A673 (cell line): Measurements from ENCODE around the gene EIF3D. TPM values are rescaled to one million over a fixed set of nuclear protein-coding genes. Genes with fewer than 3 reads are reported as not detected.

Experiments used
- BruUV-seq: library from RNA; stranded (reverse); fragments of 400-500 nt; replicated peaks from 2 replicates; lab custom pipeline; 2021; lab: Mats Ljungman, UMichigan
- CTCF ChIA-PET: fragments of 300-600 bp; sonication (Branson Sonifier 250); formaldehyde crosslinking; loops from one replicate; lab custom pipeline; 2022; ENCODE audit warnings: antibody characterized with exemption; lab: Charles Lee
- POLR2A ChIA-PET: fragments of 300-600 bp; sonication (Branson Sonifier 250); formaldehyde crosslinking; loops from one replicate; lab custom pipeline; 2022; ENCODE audit warnings: antibody characterized with exemption; ENCODE audit not compliant: low non-redundant PET; lab: Charles Lee
- DNase-seq: peaks from one replicate; pipeline ENCODE4 v3.0.0-alpha.2; 2015; ENCODE audit warnings: low spot score
- H3K27ac ChIP-seq: fragments of 200-600 bp; sonication (generic); 2 replicates; pipeline ENCODE4 v1.5.1; 2016; ENCODE audit warnings: mixed run types, low read depth, mild to moderate bottlenecking, mixed read lengths, antibody characterized with exemption, low read length; ENCODE audit not compliant: poor library complexity, severe bottlenecking
- H3K27me3 ChIP-seq: fragments of 200-600 bp; sonication (generic); replicated peaks from 2 replicates; pipeline ENCODE4 v1.6.1; 2017; ENCODE audit warnings: mixed run types, low read depth, mild to moderate bottlenecking, mixed read lengths, antibody characterized with exemption, low read length; ENCODE audit not compliant: insufficient read depth, poor library complexity
- H3K36me3 ChIP-seq: fragments of 200-600 bp; sonication (generic); 2 replicates; pipeline ENCODE4 v1.6.1; 2016; ENCODE audit warnings: mixed run types, mild to moderate bottlenecking, mixed read lengths, antibody characterized with exemption, low read length; ENCODE audit not compliant: insufficient read depth, poor library complexity, severe bottlenecking
- H3K4me1 ChIP-seq: fragments of 200-600 bp; sonication (generic); 2 replicates; pipeline ENCODE4 v1.6.1; 2017; ENCODE audit warnings: mixed run types, mild to moderate bottlenecking, mixed read lengths, antibody characterized with exemption, low read length; ENCODE audit not compliant: insufficient read depth, poor library complexity, severe bottlenecking
- H3K4me3 ChIP-seq: fragments of 200-600 bp; sonication (generic); 2 replicates; pipeline ENCODE4 v1.5.1; 2016; ENCODE audit warnings: low read depth, mixed run types, mild to moderate bottlenecking, mixed read lengths, low read length; ENCODE audit not compliant: poor library complexity, severe bottlenecking
- H3K9me3 ChIP-seq: fragments of 200-600 bp; sonication (generic); 2 replicates; pipeline ENCODE4 v1.6.1; 2016; ENCODE audit warnings: mixed run types, low read depth, mild to moderate bottlenecking, mixed read lengths, antibody characterized with exemption, low read length; ENCODE audit not compliant: poor library complexity, severe bottlenecking
- CTCF ChIP-seq: fragments of 300-800, 200-600 bp; sonication (generic); conservative IDR thresholded peaks from 2 replicates; pipeline ENCODE4 v1.5.1; 2017; ENCODE audit warnings: low read depth, mild to moderate bottlenecking, antibody characterized with exemption, low read length, moderate library complexity, mixed read lengths
- EZH2 ChIP-seq: fragments of 200-600 bp; sonication (generic); IDR thresholded peaks from 2 replicates; pipeline ENCODE4 v1.6.1; 2017; ENCODE audit warnings: borderline replicate concordance, low read depth, mild to moderate bottlenecking, mixed read lengths, antibody characterized with exemption, low read length; ENCODE audit not compliant: poor library complexity, severe bottlenecking
- intact Hi-C: fragments of 100-400 bp; cut with micrococcal nuclease; formaldehyde crosslinking; loops from one replicate; pipeline ENCODE4 v1.10.0; 2022; ENCODE audit not compliant: unreplicated experiment
- total RNA-seq: library from RNA; stranded (reverse); gene quantifications from 2 replicates; pipeline ENCODE4 v1.2.3, GENCODE V29; 2021

Gene EIF3D
- total RNA-seq, 1 experiment from 2014 or later = 249 TPM

- Histone ChIP-seq H3K4me3 (peak within 1 kb of the TSS; percentile 52), H3K9me3 (no peaks in the 10 kb centered on the region), H3K4me1 (peaks cover 17% of the 10 kb centered on the region), H3K36me3 (peaks cover 21% of the 10 kb centered on the region), H3K27ac (peak within 1 kb of the TSS; percentile 77), H3K27me3 (no peaks in the 10 kb centered on the region)
- BruUV-seq = no TSS peak
- ChIA-PET POLR2A (interaction anchor here (1.2 kb wide), 1 partner anchor 25 kb away, joined by 3 read pairs; the partner anchor contains the start of gene TXN2), CTCF (no interaction called here)
- peak; percentile 91 for DNase-seq
- no peak for TF ChIP-seq CTCF
- TF ChIP-seq EZH2 = no peak
- intact Hi-C loops = no loop called here
Measured at GRCh38 chr22:36506637-36507517, 22.1 kb downstream of the EIF3D start, which contains the start of gene FOXRED2. Gene FOXRED2, minus strand, starts transcription at chr22:36507040. Its CDS starts 618 bp downstream, at chr22:36506422.

- Histone ChIP-seq H3K27me3 (no peaks in the 10 kb centered on the region), H3K9me3 (no peaks in the 10 kb centered on the region), H3K4me3 (peak overlapping the region; percentile 52), H3K27ac (peak overlapping the region; percentile 77), H3K36me3 (peaks cover 19% of the 10 kb centered on the region), H3K4me1 (peaks cover 17% of the 10 kb centered on the region)
- POLR2A ChIA-PET = no interaction called here
- TF ChIP-seq EZH2 (no peak), CTCF (no peak)
- DNase-seq = no peak
- CTCF ChIA-PET = no interaction called here
- intact Hi-C loops = no loop called here
- no TSS peak for BruUV-seq
Measured at GRCh38 chr22:36505998-36506635, 22.8 kb downstream of the EIF3D start.

GRCh38 chr22:36497910-36498665 lies 30.9 kb downstream of the EIF3D start:
- CTCF ChIA-PET = no interaction called here
- H3K4me1 ChIP-seq = no peaks in the 10 kb centered on the region
- H3K27me3 ChIP-seq = no peaks in the 10 kb centered on the region
- no peak overlapping the region for H3K27ac ChIP-seq
- H3K36me3 ChIP-seq = peaks cover 42% of the 10 kb centered on the region
- no TSS peak for BruUV-seq
- intact Hi-C loops = no loop called here
- no peaks in the 10 kb centered on the region for H3K9me3 ChIP-seq
- H3K4me3 ChIP-seq = no peak overlapping the region
- POLR2A ChIA-PET = no interaction called here
- no peak for DNase-seq
- no peak for TF ChIP-seq EZH2
- TF ChIP-seq CTCF = no peak
